Measurements from ENCODE around the gene ADARB2.

GRCh38 chr10:1187855-1188557, 549.3 kb downstream of the ADARB2 start:
- TF ChIP-seq POLR2A (IDR thresholded peaks at IDR 0.05; ENCODE audit: low read depth, low read length) (no peak), YY1 (IDR thresholded peaks at IDR 0.05; ENCODE audit: low read depth, low read length) (no peak), CBX5 (IDR thresholded peaks at IDR 0.05; ENCODE audit: low read depth) (no peak)

Measured in GM12878 (cell line).